NCI-H2029 (cell line): ENCODE measurements around the gene C16orf95.

ENCODE experiments used
- DNase-seq: peaks from one replicate; lab custom pipeline; 2025; lab: John Stamatoyannopoulos, UW

The C16orf95 gene

GRCh38 chr16:87332150-87332549 is 15.0 kb upstream of the C16orf95 start:
- DNase-seq = no peak

GRCh38 chr16:87331241-87331801 is 14.1 kb upstream of the C16orf95 start:
- DNase-seq = no peak

GRCh38 chr16:87330646-87331045 is 13.5 kb upstream of the C16orf95 start:
- no peak for DNase-seq

- DNase-seq = no peak
Measured at GRCh38 chr16:87330257-87330624, 13.0 kb upstream of the C16orf95 start.

GRCh38 chr16:87329436-87330256 is 12.5 kb upstream of the C16orf95 start:
- no peak for DNase-seq

GRCh38 chr16:87328846-87329245 is 11.7 kb upstream of the C16orf95 start:
- DNase-seq = no peak

- DNase-seq = no peak
Measured at GRCh38 chr16:87327798-87328495, 10.8 kb upstream of the C16orf95 start.

- no peak for DNase-seq
Measured at GRCh38 chr16:87326151-87326571, 9.0 kb upstream of the C16orf95 start.

- DNase-seq = no peak
Measured at GRCh38 chr16:87325423-87325858, 8.2 kb upstream of the C16orf95 start.

- no peak for DNase-seq
Measured at GRCh38 chr16:87324411-87325275, 7.5 kb upstream of the C16orf95 start.

GRCh38 chr16:87323727-87324410 is 6.7 kb upstream of the C16orf95 start:
- no peak for DNase-seq

- DNase-seq = no peak
Measured at GRCh38 chr16:87322833-87323726, 5.9 kb upstream of the C16orf95 start.

GRCh38 chr16:87322360-87322759 is 5.2 kb upstream of the C16orf95 start:
- no peak for DNase-seq

- DNase-seq = no peak
Measured at GRCh38 chr16:87321336-87322107, 4.3 kb upstream of the C16orf95 start.

GRCh38 chr16:87320510-87321227 is 3.5 kb upstream of the C16orf95 start:
- DNase-seq = no peak

- DNase-seq = no peak
Measured at GRCh38 chr16:87319997-87320491, 2.9 kb upstream of the C16orf95 start.

- DNase-seq = no peak
Measured at GRCh38 chr16:87319011-87319410, 1.8 kb upstream of the C16orf95 start.

GRCh38 chr16:87317750-87318644 is 805 bp upstream of the C16orf95 start:
- DNase-seq = no peak
